Esophagus muscularis mucosa (tissue), 4 donors: ENCODE data around the gene LGR5.

ENCODE experiments used
- CTCF ChIP-seq, 3 experiments: fragments of 200-600 bp in 2 of 3; fragments of 450-650 bp in 1 of 3; sonication (generic) in 2 of 3; IDR thresholded peaks; one replicate each; pipeline ENCODE4 v1.5.1; 2017 to 2019; ENCODE audit warnings: antibody characterized with exemption in 3 of 3, mild to moderate bottlenecking in 2 of 3, moderate library complexity in 1 of 3
- EP300 ChIP-seq: sonication (generic); formaldehyde crosslinking; IDR thresholded peaks from one replicate; pipeline ENCODE4 v1.6.1; 2017; ENCODE audit warnings: antibody characterized with exemption
- POLR2A ChIP-seq: fragments of 450-650 bp; IDR thresholded peaks from one replicate; pipeline ENCODE4 v1.6.1; 2017; ENCODE audit warnings: antibody characterized with exemption, moderate library complexity, mild to moderate bottlenecking, low read depth
- POLR2AphosphoS5 ChIP-seq, 2 donors: sonication (generic); formaldehyde crosslinking; IDR thresholded peaks; one replicate each; pipeline ENCODE4 v1.6.1; 2017; ENCODE audit warnings: antibody characterized with exemption in 2 of 2

GRCh38 chr12:71536279-71536938 lies 96.8 kb downstream of the LGR5 start:
- TF ChIP-seq POLR2A: no peak
- TF ChIP-seq CTCF (IDR thresholded peaks at IDR 0.05): no peak
- TF ChIP-seq EP300: no peak
- TF ChIP-seq POLR2AphosphoS5 (IDR thresholded peaks at IDR 0.05): no peak
